Lower lobe of right lung (tissue), 2 donors: Measurements from ENCODE around the gene SALL1. TPM values are rescaled to one million over a fixed set of nuclear protein-coding genes. Genes with fewer than 3 reads are reported as not detected.

Source experiments
- ATAC-seq, 2 donors: fragments of 200-7000 bp; cut with Tn5 transposase; one replicate each; pipeline ENCODE4 v1.9.1; 2020 to 2022; ENCODE audit warnings: mild to moderate bottlenecking in 2 of 2, moderate library complexity in 2 of 2
- DNase-seq: peaks from one replicate; pipeline ENCODE4 v3.0.0-alpha.2; 2020
- H3K27ac ChIP-seq: fragments of 200-600 bp; one replicate; pipeline ENCODE4 v1.8.0; 2022
- H3K27me3 ChIP-seq: fragments of 200-600 bp; one replicate; pipeline ENCODE4 v1.8.0; 2022; ENCODE audit warnings: low read depth
- H3K36me3 ChIP-seq: fragments of 200-600 bp; one replicate; pipeline ENCODE4 v1.8.0; 2022; ENCODE audit warnings: mild to moderate bottlenecking
- H3K4me1 ChIP-seq: fragments of 200-600 bp; one replicate; pipeline ENCODE4 v1.8.0; 2022
- H3K4me3 ChIP-seq: fragments of 200-600 bp; one replicate; pipeline ENCODE4 v1.8.0; 2022; ENCODE audit warnings: mild to moderate bottlenecking
- H3K9me3 ChIP-seq: fragments of 200-600 bp; one replicate; pipeline ENCODE4 v1.8.0; 2022
- intact Hi-C: fragments of 100-400 bp; cut with DNase I; formaldehyde crosslinking; loops from one replicate; pipeline ENCODE4 v1.11.0; 2022
- total RNA-seq: library from RNA; stranded (reverse); fragmentation: NEBNext Ultra II Directional; extraction: Animal tissue kit (Norgen Biotek cat#: 25700); gene quantifications from one replicate; pipeline ENCODE4 v1.2.1, GENCODE V29; 2021
- TF ChIP-seq, protein P1 (sequence below): fragments of 200-600 bp; IDR thresholded peaks from one replicate; pipeline ENCODE4 v1.8.0; 2022; ENCODE audit warnings: antibody characterized with exemption, mild to moderate bottlenecking
- donor health status: DM: no; HTN: yes; CAD: no; lungs with severe emphysema.

SALL1 gene
- total RNA-seq, 1 donor from 2014 or later, result not detected

DNA sequence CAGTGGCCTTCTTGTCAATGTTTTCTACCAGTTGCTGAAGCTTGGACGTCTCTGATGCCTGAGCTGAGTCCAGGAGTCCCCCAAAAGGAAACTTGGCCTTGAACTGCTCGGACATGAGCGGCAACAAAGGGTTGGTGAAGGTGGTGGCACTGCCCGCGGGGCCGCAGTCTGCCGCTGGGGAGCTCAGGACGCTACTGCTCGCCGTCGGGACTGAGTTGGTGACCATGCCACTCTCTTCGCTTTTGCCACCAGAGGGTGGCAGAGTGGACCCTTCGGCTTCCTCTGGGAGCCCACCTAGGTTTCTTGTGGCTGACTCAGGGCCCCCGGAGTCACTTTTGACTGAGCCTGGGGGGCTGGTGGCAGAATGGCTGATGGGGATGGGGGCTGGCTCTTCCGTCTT is 11.0 kb downstream of the SALL1 start:
- DNase-seq (no peak), ATAC-seq (no peak)
- H3K27ac ChIP-seq, result no peak overlapping the region
- H3K4me1 ChIP-seq, result no peaks in the 10 kb centered on the region
- intact Hi-C loops, result no loop called here
- H3K36me3 ChIP-seq, result no peaks in the 10 kb centered on the region
- H3K27me3 ChIP-seq, result peaks cover 32% of the 10 kb centered on the region
- H3K4me3 ChIP-seq, result no peak overlapping the region
- TF ChIP-seq, protein P1, sequence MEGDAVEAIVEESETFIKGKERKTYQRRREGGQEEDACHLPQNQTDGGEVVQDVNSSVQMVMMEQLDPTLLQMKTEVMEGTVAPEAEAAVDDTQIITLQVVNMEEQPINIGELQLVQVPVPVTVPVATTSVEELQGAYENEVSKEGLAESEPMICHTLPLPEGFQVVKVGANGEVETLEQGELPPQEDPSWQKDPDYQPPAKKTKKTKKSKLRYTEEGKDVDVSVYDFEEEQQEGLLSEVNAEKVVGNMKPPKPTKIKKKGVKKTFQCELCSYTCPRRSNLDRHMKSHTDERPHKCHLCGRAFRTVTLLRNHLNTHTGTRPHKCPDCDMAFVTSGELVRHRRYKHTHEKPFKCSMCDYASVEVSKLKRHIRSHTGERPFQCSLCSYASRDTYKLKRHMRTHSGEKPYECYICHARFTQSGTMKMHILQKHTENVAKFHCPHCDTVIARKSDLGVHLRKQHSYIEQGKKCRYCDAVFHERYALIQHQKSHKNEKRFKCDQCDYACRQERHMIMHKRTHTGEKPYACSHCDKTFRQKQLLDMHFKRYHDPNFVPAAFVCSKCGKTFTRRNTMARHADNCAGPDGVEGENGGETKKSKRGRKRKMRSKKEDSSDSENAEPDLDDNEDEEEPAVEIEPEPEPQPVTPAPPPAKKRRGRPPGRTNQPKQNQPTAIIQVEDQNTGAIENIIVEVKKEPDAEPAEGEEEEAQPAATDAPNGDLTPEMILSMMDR, result no peak
- no peaks in the 10 kb centered on the region for H3K9me3 ChIP-seq

DNA sequence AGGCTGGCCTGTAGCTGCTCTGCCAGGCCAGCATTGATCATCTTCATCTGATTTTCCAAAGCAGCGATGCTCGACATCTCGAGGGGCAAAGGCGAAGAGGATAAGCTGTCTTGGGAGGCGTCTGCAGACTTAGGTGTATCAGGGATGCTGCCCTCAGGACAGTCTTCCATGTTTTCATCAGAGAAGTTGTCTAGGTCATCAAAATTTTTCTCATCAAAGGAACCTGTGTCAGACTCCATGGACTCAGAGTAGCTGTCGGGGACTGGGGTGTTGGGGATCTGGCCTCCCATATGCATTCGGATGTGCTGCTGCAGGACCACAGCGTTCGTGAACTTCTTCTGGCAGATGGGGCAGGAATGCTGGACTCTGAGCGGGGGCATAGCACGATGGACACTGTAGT is 11.5 kb downstream of the SALL1 start:
- peaks cover 37% of the 10 kb centered on the region for H3K27me3 ChIP-seq

DNA sequence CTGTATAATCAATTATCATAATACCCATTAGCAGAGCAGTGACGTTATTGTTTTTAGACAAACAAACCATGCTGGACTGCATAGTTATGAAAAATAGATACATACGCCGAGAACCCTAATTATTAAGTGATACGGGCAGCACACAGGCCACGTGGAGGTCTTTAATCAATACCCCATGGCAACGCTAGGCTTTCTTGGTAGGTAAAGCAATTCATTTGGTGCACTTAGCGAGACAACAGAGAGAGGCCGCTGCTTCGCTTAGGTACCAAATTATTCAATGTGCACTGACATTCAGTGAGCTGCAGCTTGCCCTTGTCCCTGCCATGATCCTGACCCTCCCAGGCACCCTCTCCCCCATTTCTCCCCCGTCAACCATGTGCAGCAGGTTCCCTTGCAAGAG is 12.9 kb downstream of the SALL1 start:
- Histone ChIP-seq H3K9me3 (no peaks in the 10 kb centered on the region), H3K27me3 (peaks cover 46% of the 10 kb centered on the region), H3K27ac (no peak overlapping the region), H3K36me3 (no peaks in the 10 kb centered on the region), H3K4me3 (no peak overlapping the region), H3K4me1 (no peaks in the 10 kb centered on the region)
- ATAC-seq, result no peak
- intact Hi-C loops, result no loop called here
- TF ChIP-seq, protein P1, result no peak
- no peak for DNase-seq

More for the DNA sequence above, 11.5 kb downstream of the SALL1 start:
- Histone ChIP-seq H3K27ac (no peak overlapping the region), H3K4me1 (no peaks in the 10 kb centered on the region), H3K9me3 (no peaks in the 10 kb centered on the region), H3K36me3 (no peaks in the 10 kb centered on the region), H3K4me3 (no peak overlapping the region)
- no peak for DNase-seq
- intact Hi-C loops, result no loop called here
- TF ChIP-seq, protein P1, result no peak
- ATAC-seq, result no peak

DNA sequence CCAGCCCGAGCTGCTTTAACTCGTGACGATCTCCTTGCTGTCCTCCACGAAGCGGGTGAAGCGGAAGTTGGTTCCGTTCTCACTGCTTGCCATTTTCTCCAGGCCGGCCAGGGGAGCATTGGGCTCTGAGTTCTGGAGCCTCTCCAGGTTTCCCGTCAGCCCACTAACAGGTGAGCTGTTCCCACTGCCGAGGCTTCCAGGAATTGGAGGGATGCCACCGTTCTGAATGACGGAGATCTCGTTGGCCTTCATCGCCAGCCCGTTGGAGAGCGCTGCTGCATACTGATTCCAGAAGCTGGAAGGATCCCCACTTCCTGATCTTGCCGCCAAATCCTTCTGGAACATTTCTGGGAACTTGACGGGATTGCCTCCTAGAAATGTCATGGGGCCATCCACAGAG is 14.0 kb downstream of the SALL1 start:
- intact Hi-C loops, result no loop called here
- no peak for DNase-seq
- H3K27ac ChIP-seq, result no peak overlapping the region
- H3K4me3 ChIP-seq, result no peak overlapping the region
- no peaks in the 10 kb centered on the region for H3K36me3 ChIP-seq
- no peaks in the 10 kb centered on the region for H3K9me3 ChIP-seq
- no peak for ATAC-seq
- peaks cover 45% of the 10 kb centered on the region for H3K27me3 ChIP-seq
- TF ChIP-seq, protein P1, result no peak
- no peaks in the 10 kb centered on the region for H3K4me1 ChIP-seq

DNA sequence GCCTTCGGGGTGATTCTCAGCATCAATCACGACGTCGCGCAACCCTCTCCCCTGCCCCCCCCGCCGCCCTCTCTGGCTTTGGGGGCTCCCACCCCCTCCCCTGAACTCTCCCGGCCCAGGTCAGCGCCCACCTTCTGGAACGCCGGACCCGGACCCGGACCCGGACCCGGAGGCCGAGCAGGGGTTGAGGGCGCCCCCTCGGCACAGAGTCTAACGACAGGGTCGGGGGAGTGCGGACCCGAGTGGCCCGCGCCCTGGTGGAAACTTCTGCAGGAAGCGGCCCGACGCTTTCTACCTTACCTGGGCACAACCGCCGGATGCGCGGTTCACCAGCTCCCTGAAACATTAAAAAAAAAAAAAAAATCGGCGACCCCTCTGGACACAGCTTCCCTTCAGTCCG is 16.2 kb downstream of the SALL1 start:
- intact Hi-C loops, result no loop called here
- H3K9me3 ChIP-seq, result no peaks in the 10 kb centered on the region
- H3K36me3 ChIP-seq, result no peaks in the 10 kb centered on the region
- H3K27ac ChIP-seq, result no peak overlapping the region
- no peak overlapping the region for H3K4me3 ChIP-seq
- ATAC-seq (no peak), DNase-seq (no peak)
- TF ChIP-seq, protein P1, result no peak
- H3K27me3 ChIP-seq, result peaks cover 46% of the 10 kb centered on the region
- H3K4me1 ChIP-seq, result no peaks in the 10 kb centered on the region

DNA sequence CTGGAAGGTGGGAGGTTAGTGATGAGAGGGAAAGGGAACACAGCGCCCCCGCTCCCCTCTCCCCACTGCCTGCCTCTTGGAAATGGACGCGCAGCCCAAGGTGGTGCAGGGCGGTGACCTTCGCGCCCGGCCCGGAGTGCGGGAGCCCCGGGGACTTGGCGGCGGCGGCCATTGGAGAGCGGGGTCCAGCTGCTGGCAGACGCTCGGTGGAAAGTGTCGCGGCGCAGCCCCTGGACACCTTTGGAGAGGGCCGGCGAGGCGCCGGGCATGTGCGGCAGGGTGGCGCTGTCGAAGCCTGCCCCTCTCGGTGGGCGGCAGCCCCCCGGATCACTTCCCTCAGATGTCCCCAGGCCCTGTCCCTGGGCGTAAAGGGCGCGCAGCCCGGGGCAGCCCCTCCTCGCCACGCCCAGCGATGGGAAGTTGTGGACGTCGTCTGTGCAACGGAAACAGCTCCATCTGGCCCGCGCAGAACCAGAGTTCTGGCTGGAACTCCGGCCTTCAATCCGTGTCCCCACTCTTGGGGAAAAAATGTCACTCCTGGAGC is 16.7 kb downstream of the SALL1 start:
- no peaks in the 10 kb centered on the region for H3K9me3 ChIP-seq
- no peak overlapping the region for H3K27ac ChIP-seq
- H3K36me3 ChIP-seq, result no peaks in the 10 kb centered on the region
- TF ChIP-seq, protein P1, result no peak
- intact Hi-C loops, result no loop called here
- no peak overlapping the region for H3K4me3 ChIP-seq
- peaks cover 47% of the 10 kb centered on the region for H3K27me3 ChIP-seq
- no peaks in the 10 kb centered on the region for H3K4me1 ChIP-seq
- DNase-seq, result no peak
- no peak for ATAC-seq
